Thyroid gland (tissue), 4 donors: ENCODE data around the gene KIAA1549. TPM values are rescaled to one million over a fixed set of nuclear protein-coding genes. Genes with fewer than 3 reads are reported as not detected.

Experiments
- DNase-seq, 2 donors: peaks; one replicate each; pipeline ENCODE4 v3.0.0-alpha.2; 2019
- H3K27ac ChIP-seq, 3 donors: fragments of 200-600 bp; sonication (generic); 1 replicate in 2 of 3; 2 replicates in 1 of 3; pipeline ENCODE4 v1.5.1; 2016 to 2019; ENCODE audit warnings: mild to moderate bottlenecking in 1 of 3, moderate library complexity in 1 of 3
- H3K27me3 ChIP-seq: fragments of 200-600 bp; sonication (generic); one replicate; pipeline ENCODE4 v1.5.1; 2019
- H3K36me3 ChIP-seq, 2 donors: fragments of 200-600 bp; sonication (generic); one replicate each; pipeline ENCODE4 v1.5.1; 2016 to 2019
- H3K4me1 ChIP-seq, 2 donors: fragments of 200-600 bp; sonication (generic); one replicate each; pipeline ENCODE4 v1.5.1; 2017 to 2019
- H3K4me3 ChIP-seq, 3 donors: fragments of 200-600 bp; sonication (generic); replicated peaks in 1 of 3; 1 replicate in 2 of 3; 2 replicates in 1 of 3; pipeline ENCODE4 v1.5.1; 2016; ENCODE audit warnings: mild to moderate bottlenecking in 1 of 3
- H3K9me3 ChIP-seq: fragments of 200-600 bp; sonication (generic); one replicate; pipeline ENCODE4 v1.5.1; 2017
- POLR2A ChIP-seq, 2 donors: fragments of 450-650 bp; IDR thresholded peaks; one replicate each; pipeline ENCODE4 v1.6.1; 2017; ENCODE audit warnings: antibody characterized with exemption in 2 of 2, mild to moderate bottlenecking in 2 of 2, moderate library complexity in 1 of 2
- WGBS, 2 donors: methylation state at CpG; one replicate each; pipeline ENCODE4 v1.1.5; 2017; 5-methylcytosine and 5-hydroxymethylcytosine counted together
- intact Hi-C: fragments of 100-400 bp; cut with DNase I; formaldehyde crosslinking; loops from one replicate; pipeline ENCODE4 v1.15.1; 2023
- total RNA-seq, 4 donors: library from RNA; depleted of rRNA; stranded (reverse); fragments of >200 nt; gene quantifications; one replicate each; pipeline ENCODE4 v1.2.3, GENCODE V29; 2016
- TF ChIP-seq, protein P1 (sequence below), 6 experiments: fragments of 200-600 bp in 3 of 6; fragments of 450-650 bp in 3 of 6; sonication (generic) in 3 of 6; IDR thresholded peaks; one replicate each; pipeline ENCODE4 v1.5.1; 2016 to 2019; ENCODE audit warnings: antibody characterized with exemption in 6 of 6, mild to moderate bottlenecking in 2 of 6, inconsistent platforms in 1 of 6, moderate library complexity in 1 of 6

Gene KIAA1549
- total RNA-seq, 4 donors from 2014 or later = 1.2 to 3.9 (median 2.6) TPM

DNA sequence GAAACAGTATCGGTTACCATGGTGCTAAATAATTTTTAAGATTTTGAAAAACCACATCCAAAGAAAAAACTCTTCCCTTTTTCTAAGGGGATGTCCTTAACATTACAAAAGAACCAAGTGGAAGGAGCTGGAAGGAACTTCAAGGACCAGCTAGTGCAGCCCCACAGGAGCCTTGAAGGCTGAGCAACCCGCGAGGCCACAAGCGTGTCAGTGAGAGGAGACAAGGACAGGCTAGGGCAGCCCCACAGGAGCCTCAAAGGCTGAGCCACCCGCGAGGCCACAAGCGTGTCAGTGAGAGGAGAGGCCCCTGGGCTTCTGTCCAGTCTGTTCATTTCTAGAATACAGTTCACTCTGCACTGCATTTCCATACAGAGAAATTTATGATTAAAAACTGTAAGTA is 103.1 kb downstream of the KIAA1549 start:
- Histone ChIP-seq H3K9me3 (no peaks in the 10 kb centered on the region), H3K27me3 (no peaks in the 10 kb centered on the region), H3K36me3 (no peaks in the 10 kb centered on the region), H3K4me1 (no peaks in the 10 kb centered on the region), H3K4me3 (no peak overlapping the region), H3K27ac (no peak overlapping the region)
- no peak for DNase-seq
- no peak for TF ChIP-seq POLR2A (IDR thresholded peaks at IDR 0.05)
- TF ChIP-seq, protein P1, sequence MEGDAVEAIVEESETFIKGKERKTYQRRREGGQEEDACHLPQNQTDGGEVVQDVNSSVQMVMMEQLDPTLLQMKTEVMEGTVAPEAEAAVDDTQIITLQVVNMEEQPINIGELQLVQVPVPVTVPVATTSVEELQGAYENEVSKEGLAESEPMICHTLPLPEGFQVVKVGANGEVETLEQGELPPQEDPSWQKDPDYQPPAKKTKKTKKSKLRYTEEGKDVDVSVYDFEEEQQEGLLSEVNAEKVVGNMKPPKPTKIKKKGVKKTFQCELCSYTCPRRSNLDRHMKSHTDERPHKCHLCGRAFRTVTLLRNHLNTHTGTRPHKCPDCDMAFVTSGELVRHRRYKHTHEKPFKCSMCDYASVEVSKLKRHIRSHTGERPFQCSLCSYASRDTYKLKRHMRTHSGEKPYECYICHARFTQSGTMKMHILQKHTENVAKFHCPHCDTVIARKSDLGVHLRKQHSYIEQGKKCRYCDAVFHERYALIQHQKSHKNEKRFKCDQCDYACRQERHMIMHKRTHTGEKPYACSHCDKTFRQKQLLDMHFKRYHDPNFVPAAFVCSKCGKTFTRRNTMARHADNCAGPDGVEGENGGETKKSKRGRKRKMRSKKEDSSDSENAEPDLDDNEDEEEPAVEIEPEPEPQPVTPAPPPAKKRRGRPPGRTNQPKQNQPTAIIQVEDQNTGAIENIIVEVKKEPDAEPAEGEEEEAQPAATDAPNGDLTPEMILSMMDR (IDR thresholded peaks at IDR 0.05) = no peak
- intact Hi-C loops = no loop called here
- 82 to 90% methylated on average over 7 of the region's 7 CpGs for WGBS, 2 donors

DNA sequence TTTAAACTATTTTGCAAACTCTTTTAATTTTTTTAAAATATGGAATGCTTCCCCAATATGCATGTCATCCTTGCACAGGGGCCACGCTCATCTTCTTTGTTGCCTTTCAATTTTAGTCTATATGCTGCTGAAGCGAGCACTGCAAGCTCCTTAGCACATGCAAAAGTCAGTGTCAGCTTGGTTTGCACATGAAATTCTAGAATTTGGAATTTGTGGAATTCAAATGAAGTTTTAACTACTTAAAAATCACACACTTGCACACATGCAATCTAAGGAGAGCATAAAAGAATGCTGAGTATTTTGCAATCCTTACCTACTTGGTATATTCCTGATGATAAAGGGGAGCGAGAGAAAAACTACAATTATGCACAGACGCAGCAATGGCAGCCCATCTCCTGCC is 104.9 kb downstream of the KIAA1549 start:
- intact Hi-C loops = no loop called here
- Histone ChIP-seq H3K36me3 (no peaks in the 10 kb centered on the region), H3K9me3 (no peaks in the 10 kb centered on the region), H3K27me3 (no peaks in the 10 kb centered on the region), H3K27ac (no peak overlapping the region), H3K4me3 (no peak overlapping the region), H3K4me1 (no peaks in the 10 kb centered on the region)
- no peak for DNase-seq
- TF ChIP-seq, protein P1 (IDR thresholded peaks at IDR 0.05) = no peak
- TF ChIP-seq POLR2A (IDR thresholded peaks at IDR 0.05) = no peak
- 97 to 99% methylated on average over 4 of the region's 4 CpGs for WGBS, 2 donors

GRCh38 chr7:138875794-138876193 is 105.4 kb downstream of the KIAA1549 start:
- no peaks in the 10 kb centered on the region for H3K36me3 ChIP-seq
- no peaks in the 10 kb centered on the region for H3K27me3 ChIP-seq
- H3K9me3 ChIP-seq = no peaks in the 10 kb centered on the region
- intact Hi-C loops = no loop called here
- 90 to 95% methylated on average over 9 of the region's 9 CpGs for WGBS, 2 donors
- TF ChIP-seq, protein P1 (IDR thresholded peaks at IDR 0.05) = no peak
- no peak for TF ChIP-seq POLR2A (IDR thresholded peaks at IDR 0.05)
- no peak for DNase-seq
- H3K4me3 ChIP-seq = no peak overlapping the region
- no peaks in the 10 kb centered on the region for H3K4me1 ChIP-seq
- H3K27ac ChIP-seq = no peak overlapping the region

GRCh38 chr7:138873220-138873892 is 107.8 kb downstream of the KIAA1549 start:
- Histone ChIP-seq H3K9me3 (no peaks in the 10 kb centered on the region), H3K27me3 (no peaks in the 10 kb centered on the region), H3K36me3 (no peaks in the 10 kb centered on the region), H3K4me1 (no peaks in the 10 kb centered on the region), H3K27ac (no peak overlapping the region), H3K4me3 (no peak overlapping the region)
- WGBS, 2 donors = 52 to 54% methylated on average over 5 of the region's 5 CpGs
- TF ChIP-seq POLR2A (IDR thresholded peaks at IDR 0.05) = no peak
- TF ChIP-seq, protein P1 (IDR thresholded peaks at IDR 0.05) = no peak
- intact Hi-C loops = no loop called here
- no peak for DNase-seq

- WGBS, 2 donors = 88 to 99% methylated on average over 4 of the region's 4 CpGs
- no peak for TF ChIP-seq POLR2A (IDR thresholded peaks at IDR 0.05)
- TF ChIP-seq, protein P1 (IDR thresholded peaks at IDR 0.05) = no peak
- no peaks in the 10 kb centered on the region for H3K36me3 ChIP-seq
- intact Hi-C loops = no loop called here
- no peak overlapping the region for H3K27ac ChIP-seq
- DNase-seq = no peak
- H3K4me1 ChIP-seq = no peaks in the 10 kb centered on the region
- H3K27me3 ChIP-seq = no peaks in the 10 kb centered on the region
- no peaks in the 10 kb centered on the region for H3K9me3 ChIP-seq
- no peak overlapping the region for H3K4me3 ChIP-seq
Measured at GRCh38 chr7:138872576-138872975, 108.6 kb downstream of the KIAA1549 start.
